ENCODE data around the gene CDHR2. TPM values are rescaled to one million over a fixed set of nuclear protein-coding genes. Genes with fewer than 3 reads are reported as not detected.

CDHR2 gene
- polyA plus RNA-seq, 4 donors: 15.0 to 25.7 (median 21.7) TPM

- no peak for DNase-seq (ENCODE audit: low read depth in 4 of 4, low spot score in 2 of 4)
Measured at GRCh38 chr5:176560364-176560763, 11.2 kb downstream of the CDHR2 start.

GRCh38 chr5:176561259-176561658 lies 12.1 kb downstream of the CDHR2 start:
- DNase-seq (ENCODE audit: low read depth in 4 of 4, low spot score in 2 of 4): no peak

GRCh38 chr5:176562189-176562588 lies 13.0 kb downstream of the CDHR2 start:
- no peak for DNase-seq (ENCODE audit: low read depth in 4 of 4, low spot score in 2 of 4)

GRCh38 chr5:176564002-176564401 lies 14.9 kb downstream of the CDHR2 start:
- no peak for DNase-seq (ENCODE audit: low read depth in 4 of 4, low spot score in 2 of 4)

- no peak for DNase-seq (ENCODE audit: low read depth in 4 of 4, low spot score in 2 of 4)
Measured at GRCh38 chr5:176565760-176566288, 16.7 kb downstream of the CDHR2 start.

- DNase-seq (ENCODE audit: low read depth in 4 of 4, low spot score in 2 of 4): no peak
Measured at GRCh38 chr5:176568657-176569056, 19.5 kb downstream of the CDHR2 start.

GRCh38 chr5:176570044-176570443 lies 20.9 kb downstream of the CDHR2 start:
- DNase-seq (ENCODE audit: low read depth in 4 of 4, low spot score in 2 of 4): no peak

- DNase-seq (ENCODE audit: low read depth in 4 of 4, low spot score in 2 of 4): no peak
Measured at GRCh38 chr5:176573564-176574296, 24.6 kb downstream of the CDHR2 start.

GRCh38 chr5:176574297-176574591 lies 25.1 kb downstream of the CDHR2 start:
- no peak for DNase-seq (ENCODE audit: low read depth in 4 of 4, low spot score in 2 of 4)

GRCh38 chr5:176575066-176575465 lies 25.9 kb downstream of the CDHR2 start:
- no peak for DNase-seq (ENCODE audit: low read depth in 4 of 4, low spot score in 2 of 4)

- DNase-seq (ENCODE audit: low read depth in 4 of 4, low spot score in 2 of 4): no peak
Measured at GRCh38 chr5:176575488-176576422, 26.6 kb downstream of the CDHR2 start.

GRCh38 chr5:176577312-176578176 lies 28.4 kb downstream of the CDHR2 start:
- peak in 2 of 4 donors; percentile 20 to 37 for DNase-seq (ENCODE audit: low read depth in 4 of 4, low spot score in 2 of 4)

GRCh38 chr5:176578391-176578808 lies 29.3 kb downstream of the CDHR2 start:
- peak in 1 of 4 donors; percentile 26 for DNase-seq (ENCODE audit: low read depth in 4 of 4, low spot score in 2 of 4)

GRCh38 chr5:176579323-176579722 lies 30.2 kb downstream of the CDHR2 start:
- DNase-seq (ENCODE audit: low read depth in 4 of 4, low spot score in 2 of 4): no peak

- no peak for DNase-seq (ENCODE audit: low read depth in 4 of 4, low spot score in 2 of 4)
Measured at GRCh38 chr5:176581361-176581760, 32.2 kb downstream of the CDHR2 start.

GRCh38 chr5:176583076-176583475 lies 33.9 kb downstream of the CDHR2 start:
- DNase-seq (ENCODE audit: low read depth in 4 of 4, low spot score in 2 of 4): no peak

GRCh38 chr5:176587398-176587797 lies 38.3 kb downstream of the CDHR2 start:
- no peak for DNase-seq (ENCODE audit: low read depth in 4 of 4, low spot score in 2 of 4)

GRCh38 chr5:176588297-176588696 lies 39.2 kb downstream of the CDHR2 start:
- DNase-seq (ENCODE audit: low read depth in 4 of 4, low spot score in 2 of 4): no peak

GRCh38 chr5:176589039-176589769 lies 40.1 kb downstream of the CDHR2 start:
- DNase-seq (ENCODE audit: low read depth in 4 of 4, low spot score in 2 of 4): no peak
